ENCODE results near the gene PGM1. TPM values are rescaled to one million over a fixed set of nuclear protein-coding genes. Genes with fewer than 3 reads are reported as not detected.

The PGM1 gene
- total RNA-seq, 1 experiment from 2014 or later, result 10.7 TPM

GRCh38 chr1:63557365-63557987, 35.7 kb upstream of the PGM1 start:
- TF ChIP-seq EZH2 (IDR thresholded peaks at IDR 0.05; ENCODE audit: borderline replicate concordance, low read depth, low read length, poor library complexity, severe bottlenecking), result no peak
- peak; percentile 71 for TF ChIP-seq CTCF (conservative IDR thresholded peaks at IDR 0.05; ENCODE audit: low read depth, low read length)
- no peaks in the 10 kb centered on the region for H3K9me3 ChIP-seq (ENCODE audit: low read depth, low read length, poor library complexity, severe bottlenecking)
- no TSS peak for BruUV-seq (replicated peaks)
- no peak overlapping the region for H3K27ac ChIP-seq (ENCODE audit: low read depth, low read length, poor library complexity, severe bottlenecking)
- CTCF ChIA-PET, result interaction anchor here (0.6 to 1.3 kb wide), 4 partner anchors 10 to 690 kb away, joined by 3 to 7 read pairs (median 3); no protein-coding TSS in a partner anchor
- no peaks in the 10 kb centered on the region for H3K4me1 ChIP-seq (ENCODE audit: insufficient read depth, low read length, poor library complexity, severe bottlenecking)
- H3K27me3 ChIP-seq (replicated peaks; ENCODE audit: insufficient read depth, low read depth, low read length, poor library complexity), result no peaks in the 10 kb centered on the region
- no peaks in the 10 kb centered on the region for H3K36me3 ChIP-seq (ENCODE audit: insufficient read depth, low read length, poor library complexity, severe bottlenecking)
- POLR2A ChIA-PET (ENCODE audit: low non-redundant PET), result no interaction called here
- intact Hi-C loops (cut with micrococcal nuclease; ENCODE audit: unreplicated experiment), result loop anchor here (5.0 kb wide), 1 partner anchor 690 kb away; no protein-coding TSS in a partner anchor
- peak; percentile 54 for DNase-seq (ENCODE audit: low spot score)
- H3K4me3 ChIP-seq (ENCODE audit: low read depth, low read length, poor library complexity, severe bottlenecking), result no peak overlapping the region

- H3K36me3 ChIP-seq (ENCODE audit: insufficient read depth, low read length, poor library complexity, severe bottlenecking), result no peaks in the 10 kb centered on the region
- BruUV-seq (replicated peaks), result no TSS peak
- no peak for TF ChIP-seq EZH2 (IDR thresholded peaks at IDR 0.05; ENCODE audit: borderline replicate concordance, low read depth, low read length, poor library complexity, severe bottlenecking)
- TF ChIP-seq CTCF (conservative IDR thresholded peaks at IDR 0.05; ENCODE audit: low read depth, low read length), result no peak
- ChIA-PET CTCF (no interaction called here), POLR2A (ENCODE audit: low non-redundant PET) (no interaction called here)
- no peaks in the 10 kb centered on the region for H3K4me1 ChIP-seq (ENCODE audit: insufficient read depth, low read length, poor library complexity, severe bottlenecking)
- no peaks in the 10 kb centered on the region for H3K9me3 ChIP-seq (ENCODE audit: low read depth, low read length, poor library complexity, severe bottlenecking)
- no peaks in the 10 kb centered on the region for H3K27me3 ChIP-seq (replicated peaks; ENCODE audit: insufficient read depth, low read depth, low read length, poor library complexity)
- no peak overlapping the region for H3K4me3 ChIP-seq (ENCODE audit: low read depth, low read length, poor library complexity, severe bottlenecking)
- no peak for DNase-seq (ENCODE audit: low spot score)
- intact Hi-C loops (cut with micrococcal nuclease; ENCODE audit: unreplicated experiment), result loop anchor here (5.0 kb wide), 1 partner anchor 688 kb away; no protein-coding TSS in a partner anchor
- H3K27ac ChIP-seq (ENCODE audit: low read depth, low read length, poor library complexity, severe bottlenecking), result no peak overlapping the region
These were observed 33.9 kb upstream of the PGM1 start for GRCh38 chr1:63559357-63559756.

- POLR2A ChIA-PET (ENCODE audit: low non-redundant PET), result no interaction called here
- Histone ChIP-seq H3K27ac (ENCODE audit: low read depth, low read length, poor library complexity, severe bottlenecking) (no peak overlapping the region), H3K4me3 (ENCODE audit: low read depth, low read length, poor library complexity, severe bottlenecking) (no peak overlapping the region), H3K4me1 (ENCODE audit: insufficient read depth, low read length, poor library complexity, severe bottlenecking) (no peaks in the 10 kb centered on the region), H3K27me3 (replicated peaks; ENCODE audit: insufficient read depth, low read depth, low read length, poor library complexity) (no peaks in the 10 kb centered on the region), H3K9me3 (ENCODE audit: low read depth, low read length, poor library complexity, severe bottlenecking) (no peaks in the 10 kb centered on the region), H3K36me3 (ENCODE audit: insufficient read depth, low read length, poor library complexity, severe bottlenecking) (no peaks in the 10 kb centered on the region)
- no TSS peak for BruUV-seq (replicated peaks)
- CTCF ChIA-PET, result no interaction called here
- intact Hi-C loops (cut with micrococcal nuclease; ENCODE audit: unreplicated experiment), result no loop called here
- no peak for DNase-seq (ENCODE audit: low spot score)
- TF ChIP-seq CTCF (conservative IDR thresholded peaks at IDR 0.05; ENCODE audit: low read depth, low read length) (no peak), EZH2 (IDR thresholded peaks at IDR 0.05; ENCODE audit: borderline replicate concordance, low read depth, low read length, poor library complexity, severe bottlenecking) (no peak)
These were observed 29.5 kb upstream of the PGM1 start for GRCh38 chr1:63563745-63564144.
